HG03460 (cell line): ENCODE measurements around the gene VAMP8.
"Not testable (repeated sequence)": the region's sequence is repeated elsewhere in the genome, so short reads cannot be mapped to it uniquely, and the experiment has no call there.

ENCODE experiments used
- ATAC-seq: cut with Tn5 transposase; IDR thresholded peaks from one replicate; pipeline ENCODE4 v1.9.1; 2021; ENCODE audit not compliant: unreplicated experiment

Gene VAMP8

DNA sequence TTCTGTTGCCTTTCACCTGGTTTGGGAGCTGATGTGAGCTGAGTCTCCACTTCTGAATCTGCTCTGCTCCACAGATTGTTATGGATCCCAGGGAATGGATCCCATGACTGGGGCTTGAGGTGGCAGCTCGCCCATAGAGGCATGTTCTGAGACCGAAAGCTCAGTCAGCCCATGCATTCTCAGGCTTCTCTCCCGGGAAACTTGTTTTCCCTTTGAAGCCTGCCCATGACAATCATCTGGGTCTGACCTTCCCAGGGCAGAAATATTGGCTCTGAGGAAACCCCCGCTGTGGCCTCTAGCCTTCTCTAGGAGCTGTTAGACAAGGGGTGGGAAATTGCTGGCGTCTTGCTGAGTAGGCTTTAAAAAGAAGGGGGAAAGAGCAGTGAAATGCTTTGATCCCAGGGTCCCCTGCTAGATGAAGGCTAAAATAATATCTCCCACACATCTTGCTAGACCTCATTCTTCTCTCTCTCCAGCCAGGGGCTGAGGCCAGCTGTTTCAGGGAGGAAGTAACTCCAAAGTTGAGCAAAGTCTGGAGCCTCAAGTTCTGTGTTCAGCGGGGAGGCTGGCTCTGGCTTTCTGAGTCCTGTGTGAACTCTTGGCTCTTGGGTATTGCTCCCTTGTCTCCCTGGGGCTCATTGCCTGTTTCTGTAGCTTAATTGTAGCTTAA is 2.0 kb downstream of the VAMP8 start:
- no peak for ATAC-seq

DNA sequence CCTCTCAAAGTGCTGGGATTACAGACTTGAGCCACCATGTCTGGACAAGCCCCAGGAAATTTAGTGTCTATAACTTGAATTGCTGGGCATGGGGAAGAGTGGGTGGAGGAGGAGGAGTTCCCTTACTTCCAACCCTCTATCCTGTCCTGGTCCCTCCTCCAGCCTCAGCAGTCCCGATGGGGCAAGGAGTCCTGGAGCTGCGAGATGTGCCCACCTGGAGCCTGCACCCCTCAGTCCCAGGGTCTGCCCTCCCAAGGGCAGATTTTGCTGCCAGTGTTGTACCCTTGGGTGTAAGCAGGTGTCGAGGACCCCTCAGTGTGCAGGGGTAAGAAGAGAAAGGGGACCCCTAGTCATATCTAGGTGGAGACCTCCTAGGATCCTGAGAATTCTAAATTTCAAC is 2.8 kb downstream of the VAMP8 start:
- no peak for ATAC-seq

DNA sequence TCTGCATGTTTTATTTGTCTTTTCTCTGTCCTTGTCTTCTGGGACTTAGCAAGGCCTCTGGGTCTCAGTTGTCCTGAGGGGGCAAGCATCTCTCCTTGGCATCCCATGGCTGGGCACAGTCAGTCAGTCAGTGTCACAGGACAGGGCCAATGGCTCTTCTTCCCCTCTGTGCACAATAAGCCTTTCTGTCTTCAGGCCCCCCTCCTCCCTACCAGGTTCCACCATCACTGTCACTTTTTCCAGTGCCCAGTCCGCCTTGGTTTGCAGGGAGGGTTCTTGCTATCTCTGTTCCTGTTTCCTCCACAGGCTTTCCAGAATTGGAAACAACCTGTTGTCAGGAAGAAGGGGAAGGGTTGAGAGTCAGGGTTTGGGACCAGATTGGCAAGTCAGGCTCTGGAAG is 5.1 kb downstream of the VAMP8 start:
- ATAC-seq, result no peak

DNA sequence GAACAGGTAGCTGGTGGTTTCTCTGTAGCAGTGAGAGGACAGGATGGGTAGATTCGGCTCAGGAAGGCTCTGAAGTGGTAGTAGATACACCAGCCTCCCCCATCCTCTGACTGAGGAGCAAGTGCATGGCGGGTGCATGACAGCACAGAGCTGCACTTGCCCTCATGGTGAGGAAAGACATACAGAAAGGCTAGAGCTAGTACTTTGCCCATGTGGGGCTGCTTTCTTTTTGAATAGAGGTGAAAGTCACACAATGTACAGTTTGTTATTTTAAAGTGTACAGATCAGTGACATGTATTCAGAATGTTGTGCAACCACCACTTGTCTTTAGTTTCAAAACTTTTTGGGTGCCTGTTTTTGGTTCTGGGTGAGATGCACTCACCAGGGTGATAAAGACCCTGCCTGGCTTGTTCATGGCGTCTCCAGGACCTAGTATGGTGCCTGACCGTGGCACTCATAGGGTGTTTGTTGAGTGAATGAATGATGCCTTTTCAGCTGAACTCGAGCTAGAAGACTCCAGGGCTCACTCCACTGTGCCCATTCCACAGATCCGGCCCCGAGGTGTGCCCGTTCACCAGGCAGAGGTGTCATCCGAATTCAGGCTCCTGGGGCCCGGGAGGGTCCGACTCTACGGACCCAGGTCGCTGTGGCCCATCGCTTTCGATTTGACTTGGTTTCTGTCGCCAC is 6.4 kb downstream of the VAMP8 start:
- no peak for ATAC-seq

DNA sequence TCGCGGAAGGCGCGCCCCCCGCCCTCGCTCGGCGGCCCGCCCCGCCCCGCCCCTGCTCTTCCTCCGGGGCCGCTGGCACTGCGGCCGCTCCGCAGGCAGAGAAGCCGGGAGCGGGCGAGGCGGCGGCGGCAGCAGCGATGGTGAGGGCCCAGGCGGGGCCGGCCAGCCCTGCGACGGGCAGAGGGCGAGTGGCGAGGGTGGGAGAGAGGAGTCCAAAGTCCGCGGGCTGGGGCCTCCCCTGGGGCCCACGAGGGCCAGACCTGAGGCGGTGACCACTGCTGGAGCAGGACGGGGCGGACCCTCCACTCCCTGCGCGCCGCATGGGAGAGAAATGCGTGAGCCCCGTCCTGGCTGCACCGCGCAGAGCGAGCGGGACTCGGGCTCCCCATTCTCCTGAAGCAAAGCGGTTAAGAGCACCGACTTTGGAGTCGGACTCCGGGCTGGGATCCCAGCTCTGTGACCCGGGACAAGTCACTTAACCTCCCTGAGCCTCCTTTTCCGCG is 7.0 kb downstream of the VAMP8 start, which contains the start of gene VAMP5:
Gene VAMP5 (plus strand): TSS at position 78 of the 503 bp plus-strand sequence. CDS start 60 bp downstream, at position 138.
- peak; percentile 43 for ATAC-seq

- peak; percentile 52 for ATAC-seq
These were observed 7.7 kb downstream of the VAMP8 start for GRCh38 chr2:85584857-85585780.

- no peak for ATAC-seq
These were observed 8.4 kb downstream of the VAMP8 start for GRCh38 chr2:85585781-85586105.

GRCh38 chr2:85588236-85588635 is 10.8 kb downstream of the VAMP8 start:
- ATAC-seq, result no peak

DNA sequence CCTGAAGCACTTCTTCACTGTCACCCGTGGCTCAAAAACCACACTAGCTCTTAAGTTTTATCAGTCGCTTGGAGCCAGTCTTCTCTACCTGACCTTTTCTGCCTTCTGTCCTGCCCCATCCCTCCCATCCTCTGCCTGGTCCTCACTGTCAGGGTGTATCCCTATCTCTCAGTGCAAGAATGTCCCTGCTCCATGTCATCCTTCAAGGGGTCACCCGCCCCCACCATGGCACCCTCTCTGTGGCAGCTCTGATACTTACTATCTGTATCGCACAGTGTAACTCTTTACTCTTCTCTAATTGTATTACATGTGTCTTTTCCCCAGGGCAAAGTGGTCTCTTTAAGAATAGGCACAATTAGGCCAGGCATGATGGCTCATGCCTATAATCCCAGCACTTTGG is 11.3 kb downstream of the VAMP8 start:
- no peak for ATAC-seq

DNA sequence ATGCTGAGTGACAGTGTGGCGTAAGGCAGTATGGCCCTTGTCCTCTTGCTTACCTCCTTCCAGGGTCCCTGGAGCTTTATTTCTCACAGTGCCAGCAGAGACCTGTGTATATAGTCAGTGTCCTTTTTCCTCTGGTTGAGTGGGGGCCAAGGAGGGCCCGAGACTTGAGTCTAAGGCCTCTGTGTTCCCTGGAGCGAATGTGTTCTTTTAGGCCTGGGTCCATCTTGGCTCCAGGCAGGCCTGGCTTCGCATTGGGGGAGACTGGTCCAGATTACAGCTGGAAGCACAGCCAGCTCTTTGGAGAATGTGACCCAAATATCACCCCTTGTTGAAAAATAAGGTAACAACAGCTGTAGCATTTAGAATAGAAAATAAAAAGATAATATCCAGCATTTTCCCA is 11.8 kb downstream of the VAMP8 start:
- no peak for ATAC-seq

DNA sequence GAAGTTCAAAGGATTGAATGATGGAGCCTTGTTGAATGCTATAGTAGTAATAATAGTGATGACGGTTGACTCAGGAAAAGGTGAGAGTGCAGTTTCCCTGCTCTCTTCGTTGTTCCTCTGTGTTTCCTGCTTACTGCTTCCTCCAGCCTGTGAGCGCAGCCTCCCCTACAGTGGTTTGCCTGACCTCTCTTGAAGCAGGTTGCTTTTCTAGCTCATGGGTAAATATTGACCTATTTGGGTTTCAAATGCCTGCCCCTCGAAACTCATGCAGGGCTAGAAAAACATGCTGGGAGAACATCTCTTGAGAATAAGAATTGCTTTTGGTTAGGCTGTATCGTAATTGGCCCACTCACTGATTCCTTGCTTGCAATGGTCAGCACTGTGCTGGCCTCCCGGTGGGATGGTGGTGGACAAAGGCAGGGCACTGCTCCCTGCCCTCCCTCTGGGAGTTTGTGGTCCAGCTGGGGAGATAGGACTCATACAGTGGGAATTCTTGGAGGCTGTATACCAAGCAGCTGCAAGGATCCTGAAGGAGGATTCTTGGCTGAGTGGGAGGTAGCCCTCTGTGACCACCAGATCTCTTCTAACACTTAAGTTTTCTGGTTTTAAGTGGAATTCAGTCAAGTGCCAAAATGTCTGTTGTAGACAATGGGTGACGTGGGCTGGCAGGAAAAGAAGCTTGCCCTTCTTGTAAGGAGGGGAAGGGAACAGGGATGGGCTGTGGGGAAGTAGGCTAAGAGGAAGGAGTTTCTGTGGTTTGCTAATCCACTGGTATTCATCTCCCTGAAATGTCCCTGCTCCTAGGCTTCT is 12.8 kb downstream of the VAMP8 start:
- no peak for ATAC-seq

DNA sequence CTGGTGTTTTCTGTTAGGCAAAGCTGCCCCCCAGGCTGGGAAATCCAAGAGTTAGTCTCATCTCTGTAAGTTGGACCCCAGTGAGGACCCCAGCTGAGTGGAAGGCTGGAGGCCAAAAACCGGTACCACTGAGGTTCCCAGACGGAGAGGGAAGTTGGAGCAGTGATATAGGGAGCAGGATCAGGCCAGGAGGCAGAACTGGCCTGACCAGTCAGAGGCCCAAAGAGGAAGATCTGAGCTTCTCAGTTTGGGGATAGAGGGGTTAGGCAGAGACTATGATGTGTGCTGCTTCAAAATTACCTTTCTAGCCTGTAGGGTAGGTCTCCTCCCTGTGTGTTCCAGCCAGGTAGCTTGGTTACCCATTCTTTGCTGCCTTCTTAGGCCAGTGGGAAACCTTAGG is 13.6 kb downstream of the VAMP8 start:
- ATAC-seq, result no peak

DNA sequence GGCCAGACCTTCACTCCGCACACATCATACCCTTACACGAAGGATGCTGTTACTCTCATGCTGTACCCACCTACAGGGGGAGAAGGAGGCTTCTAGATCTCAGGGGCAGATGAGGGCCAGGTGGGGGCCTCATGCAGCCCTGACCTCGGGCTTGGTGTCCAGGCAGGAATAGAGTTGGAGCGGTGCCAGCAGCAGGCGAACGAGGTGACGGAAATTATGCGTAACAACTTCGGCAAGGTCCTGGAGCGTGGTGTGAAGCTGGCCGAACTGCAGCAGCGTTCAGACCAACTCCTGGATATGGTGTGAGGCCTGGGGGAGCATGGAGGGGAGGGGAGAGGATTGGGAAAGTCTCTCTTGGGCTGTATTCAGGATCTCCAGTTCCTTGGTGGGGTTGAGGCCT is 14.2 kb downstream of the VAMP8 start:
- ATAC-seq, result no peak

DNA sequence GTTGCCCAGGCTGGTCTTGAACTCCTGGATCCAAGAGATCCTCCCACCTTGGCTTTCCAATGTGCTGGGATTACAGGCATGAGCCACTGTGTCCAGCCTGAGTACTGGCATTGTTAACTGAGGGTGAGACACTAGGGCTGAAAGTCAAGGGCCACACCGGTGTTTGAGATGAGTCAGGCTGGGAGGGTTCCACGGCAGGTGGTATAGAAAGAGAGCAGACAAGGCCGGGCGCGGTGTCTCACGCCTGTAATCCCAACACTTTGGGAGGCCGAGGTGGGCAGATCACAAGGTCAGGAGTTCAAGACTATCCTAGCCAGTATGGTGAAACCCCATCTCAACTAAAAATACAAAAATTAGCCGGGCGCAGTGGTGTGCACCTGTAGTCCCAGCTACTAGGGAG is 14.9 kb downstream of the VAMP8 start:
- ATAC-seq, result not testable (repeated sequence)

- no peak for ATAC-seq
These were observed 15.6 kb downstream of the VAMP8 start for GRCh38 chr2:85593023-85593422.

DNA sequence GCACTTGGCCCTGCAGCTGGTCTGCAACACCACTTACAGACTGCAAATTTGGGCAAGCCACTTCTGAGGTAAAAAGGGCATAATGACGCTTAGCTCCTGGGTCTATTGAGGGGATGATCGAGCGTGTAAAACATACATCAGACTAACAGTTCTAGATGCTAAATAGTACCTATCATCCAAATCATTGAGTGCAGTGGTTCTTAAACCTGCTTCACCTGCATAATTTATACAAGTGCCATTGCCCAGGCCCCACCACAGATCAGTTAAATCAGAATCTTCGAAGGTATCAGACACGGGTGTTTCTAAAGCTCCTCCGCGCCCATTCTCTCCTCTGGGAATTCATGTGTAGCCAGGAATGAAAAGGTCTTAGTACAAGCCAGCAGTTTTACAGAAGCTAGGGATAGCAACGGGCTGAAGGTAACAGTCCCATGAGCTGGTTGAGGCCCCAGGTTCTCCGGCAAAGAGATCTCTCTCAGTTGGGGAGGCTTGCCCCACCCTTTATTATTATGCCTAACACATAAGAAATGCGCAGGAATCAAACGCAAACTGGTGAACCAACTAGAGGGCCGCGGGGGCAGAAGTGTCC is 17.4 kb downstream of the VAMP8 start:
- no peak for ATAC-seq

- peak; percentile 99 for ATAC-seq
These were observed 18.1 kb downstream of the VAMP8 start, which contains the start of gene RNF181 for GRCh38 chr2:85595301-85596025. Gene RNF181, plus strand, starts transcription at chr2:85595745. Its CDS starts 19 bp downstream, at chr2:85595764.

DNA sequence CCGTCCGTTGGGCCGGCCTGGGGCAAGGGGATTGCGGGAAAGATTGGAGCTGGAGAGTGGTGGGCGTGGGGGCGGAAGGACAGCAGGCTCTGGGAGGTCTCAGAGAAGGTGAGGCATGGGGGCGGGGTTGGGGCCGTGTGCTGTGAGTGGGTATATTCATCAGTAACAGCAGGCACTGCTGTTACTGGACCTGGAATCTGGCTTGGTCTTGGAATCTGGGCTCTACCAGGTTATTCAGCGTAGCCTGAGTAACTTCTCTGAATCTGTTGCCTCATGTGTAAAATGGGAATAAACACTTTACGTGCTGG is 18.6 kb downstream of the VAMP8 start:
- no peak for ATAC-seq

- ATAC-seq, result no peak
These were observed 19.2 kb downstream of the VAMP8 start for GRCh38 chr2:85596486-85597143.
